BLaER1 treated with 17β-estradiol and CSF1 and Interleukin-3, amounts not matched to agents 10 nM and 100 nM (cell line): ENCODE measurements around the gene MTCL1.

ENCODE experiments used
- H3K27ac ChIP-seq, 11 experiments: shearing (Covaris generic); formaldehyde crosslinking; 2 replicates each; pipeline ENCODE4 v1.8.1; 2022
- H3K27me3 ChIP-seq, 11 experiments: shearing (Covaris generic); formaldehyde crosslinking; 2 replicates each; pipeline ENCODE4 v1.8.1; 2022
- H3K36me3 ChIP-seq, 11 experiments: shearing (Covaris generic); formaldehyde crosslinking; 2 replicates each; pipeline ENCODE4 v1.8.1; 2022
- H3K4me1 ChIP-seq, 10 experiments: shearing (Covaris generic); formaldehyde crosslinking; 2 replicates each; pipeline ENCODE4 v1.8.1; 2022
- H3K4me2 ChIP-seq, 11 experiments: shearing (Covaris generic); formaldehyde crosslinking; 2 replicates each; pipeline ENCODE4 v1.8.1; 2022
- H3K4me3 ChIP-seq, 10 experiments: shearing (Covaris generic); formaldehyde crosslinking; 2 replicates each; pipeline ENCODE4 v1.8.1; 2022
- H3K9ac ChIP-seq, 11 experiments: shearing (Covaris generic); formaldehyde crosslinking; 2 replicates each; pipeline ENCODE4 v1.8.1; 2022
- H3K9me3 ChIP-seq, 11 experiments: shearing (Covaris generic); formaldehyde crosslinking; replicated peaks in 1 of 11; 2 replicates each; pipeline ENCODE4 v1.8.1; 2022
- H4K20me1 ChIP-seq, 11 experiments: shearing (Covaris generic); formaldehyde crosslinking; 2 replicates each; pipeline ENCODE4 v1.8.1; 2022
- Cebpa-rat ChIP-seq, 11 experiments: shearing (Covaris generic); IDR thresholded peaks; 2 replicates each; pipeline ENCODE4 v1.8.1; 2022

MTCL1 gene

GRCh38 chr18:8803063-8803795 is 97.9 kb downstream of the MTCL1 start:
- Histone ChIP-seq H3K9ac (no peak overlapping the region), H3K4me2 (peak overlapping the region in 3 of 11 experiments; percentile 4 to 99 (median 29); a peak in 4 of 22 replicates), H3K4me3 (no peak overlapping the region), H3K27me3 (peaks cover 0 to 9% (median 0%) of the 10 kb centered on the region in 11 experiments; a peak in 3 of 22 replicates), H3K4me1 (peaks cover 19 to 99% (median 71%) of the 10 kb centered on the region in 10 experiments), H3K27ac (no peak overlapping the region), H3K36me3 (peaks cover 0 to 100% (median 77%) of the 10 kb centered on the region in 11 experiments; a peak in 14 of 22 replicates), H4K20me1 (peaks cover 0 to 94% (median 0%) of the 10 kb centered on the region in 11 experiments; a peak in 7 of 22 replicates), H3K9me3 (no peaks in the 10 kb centered on the region)
- TF ChIP-seq Cebpa-rat (IDR thresholded peaks at IDR 0.05) = no peak

DNA sequence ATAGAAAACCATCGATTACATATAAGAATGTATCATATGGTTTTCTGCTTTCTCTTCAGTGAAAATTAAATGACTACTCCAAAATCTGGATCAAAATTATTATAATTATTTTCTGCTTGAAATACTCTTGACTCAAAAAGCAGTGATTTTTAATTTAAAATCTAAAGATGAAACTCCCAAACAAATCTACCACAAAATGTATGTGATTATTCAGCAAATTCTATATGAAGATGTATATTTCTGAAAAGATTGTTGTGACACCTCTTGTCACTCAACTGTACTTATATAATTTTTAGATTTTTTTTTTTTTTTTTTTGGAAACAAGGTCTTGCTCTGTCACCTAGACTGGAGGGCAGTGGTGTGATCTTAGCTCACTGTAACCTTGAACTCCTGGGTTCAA is 98.6 kb downstream of the MTCL1 start:
- Histone ChIP-seq H3K9ac (no peak overlapping the region), H3K4me2 (peak overlapping the region in 1 of 11 experiments; percentile 29; a peak in 1 of 22 replicates), H3K27me3 (peaks cover 0 to 2% (median 0%) of the 10 kb centered on the region in 11 experiments; a peak in 1 of 22 replicates), H3K27ac (peak overlapping the region in 1 of 11 experiments; percentile 29; a peak in 1 of 22 replicates), H3K4me3 (no peak overlapping the region), H3K36me3 (peaks cover 0 to 100% (median 77%) of the 10 kb centered on the region in 11 experiments; a peak in 16 of 22 replicates), H4K20me1 (peaks cover 0 to 93% (median 0%) of the 10 kb centered on the region in 11 experiments; a peak in 7 of 22 replicates), H3K4me1 (peaks cover 17 to 92% (median 64%) of the 10 kb centered on the region in 10 experiments), H3K9me3 (no peaks in the 10 kb centered on the region)
- no peak for TF ChIP-seq Cebpa-rat (IDR thresholded peaks at IDR 0.05)

- Histone ChIP-seq H3K27me3 (no peaks in the 10 kb centered on the region), H3K4me3 (no peak overlapping the region), H3K36me3 (peaks cover 0 to 100% (median 85%) of the 10 kb centered on the region in 11 experiments; a peak in 16 of 22 replicates), H3K9me3 (no peaks in the 10 kb centered on the region), H3K4me2 (peak overlapping the region in 3 of 11 experiments; percentile 2 to 25 (median 4); a peak in 4 of 22 replicates), H3K4me1 (peaks cover 1 to 79% (median 48%) of the 10 kb centered on the region in 10 experiments), H3K9ac (no peak overlapping the region; a peak in 1 of 22 replicates), H4K20me1 (peaks cover 0 to 91% (median 0%) of the 10 kb centered on the region in 11 experiments; a peak in 8 of 22 replicates), H3K27ac (peak overlapping the region in 1 of 11 experiments; percentile 29; a peak in 1 of 22 replicates)
- TF ChIP-seq Cebpa-rat (IDR thresholded peaks at IDR 0.05) = no peak
Measured at GRCh38 chr18:8805552-8805951, 100.2 kb downstream of the MTCL1 start.

DNA sequence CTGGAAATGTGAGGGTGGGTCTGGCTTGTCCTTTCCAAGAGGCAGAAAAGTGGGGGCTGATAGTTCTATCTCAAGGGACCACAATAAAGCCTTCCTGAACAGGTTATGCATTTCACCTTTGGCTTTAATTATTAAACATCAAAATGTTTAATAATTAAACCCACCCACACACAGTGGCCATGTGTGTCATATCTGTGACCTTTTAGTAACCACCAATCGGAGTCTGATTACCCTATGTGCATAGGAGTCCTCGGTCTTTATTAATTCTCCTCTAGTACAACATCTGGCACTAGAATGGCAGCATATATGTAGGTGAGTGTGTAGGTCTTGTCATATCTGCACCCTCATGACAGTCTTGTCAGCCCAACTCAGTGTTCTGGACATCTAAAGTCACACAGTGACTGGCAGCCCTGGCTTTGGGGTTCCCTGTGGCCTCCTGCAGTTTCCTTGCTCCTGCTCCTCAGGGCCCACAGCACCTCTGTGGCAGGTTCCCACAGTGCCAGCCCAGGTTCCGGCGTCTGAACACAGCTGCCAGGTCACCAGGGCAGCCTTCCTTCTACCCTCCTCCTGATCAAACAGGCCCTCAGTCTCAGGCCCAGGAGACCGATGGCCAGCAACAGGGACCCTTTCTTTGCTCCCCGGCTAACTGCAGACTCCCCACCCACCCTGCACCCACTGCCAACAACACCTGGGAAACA is 100.9 kb downstream of the MTCL1 start:
- Histone ChIP-seq H3K4me3 (no peak overlapping the region), H3K9me3 (no peaks in the 10 kb centered on the region), H3K36me3 (peaks cover 0 to 100% (median 91%) of the 10 kb centered on the region in 11 experiments; a peak in 16 of 22 replicates), H3K27me3 (no peaks in the 10 kb centered on the region), H3K9ac (no peak overlapping the region), H3K27ac (peak overlapping the region in 2 of 11 experiments; percentile 29 to 40; a peak in 2 of 22 replicates), H4K20me1 (peaks cover 0 to 91% (median 0%) of the 10 kb centered on the region in 11 experiments; a peak in 8 of 22 replicates), H3K4me1 (peaks cover 7 to 79% (median 46%) of the 10 kb centered on the region in 10 experiments; a peak in 19 of 20 replicates), H3K4me2 (peak overlapping the region in 4 of 11 experiments; percentile 2 to 25 (median 11); a peak in 4 of 22 replicates)
- no peak for TF ChIP-seq Cebpa-rat (IDR thresholded peaks at IDR 0.05)

DNA sequence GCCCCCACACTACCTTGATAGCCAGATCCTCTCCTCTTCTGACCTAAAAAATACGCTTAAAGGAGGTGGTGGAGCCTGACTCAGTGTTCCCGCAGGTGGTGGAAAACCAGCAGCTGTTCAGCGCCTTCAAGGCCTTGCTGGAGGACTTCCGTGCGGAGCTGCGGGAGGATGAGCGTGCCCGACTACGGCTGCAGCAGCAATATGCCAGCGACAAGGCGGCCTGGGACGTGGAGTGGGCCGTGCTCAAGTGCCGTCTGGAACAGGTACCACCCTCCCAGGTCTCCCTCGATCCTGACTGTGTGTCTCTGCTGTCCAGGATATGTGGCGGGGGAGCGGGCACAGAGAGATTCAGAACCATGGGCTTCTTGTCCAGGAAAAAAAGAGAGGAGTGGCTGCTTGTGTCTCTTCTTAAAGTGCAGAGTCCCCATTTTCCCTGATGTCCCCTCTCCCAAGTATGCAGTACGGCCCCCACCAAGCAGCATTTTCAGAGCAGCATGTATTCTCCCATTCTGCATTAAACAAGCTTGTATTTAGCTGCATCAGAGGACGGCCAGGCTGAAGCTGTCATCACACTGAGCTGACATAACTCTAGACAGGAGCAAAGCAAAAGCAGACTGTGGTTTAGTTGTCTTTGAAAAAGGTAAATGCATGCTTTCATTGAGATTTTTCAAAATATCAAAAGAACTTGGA is 101.6 kb downstream of the MTCL1 start:
- no peaks in the 10 kb centered on the region for H3K27me3 ChIP-seq
- no peak for TF ChIP-seq Cebpa-rat (IDR thresholded peaks at IDR 0.05)
- peak overlapping the region in 4 of 11 experiments; percentile 13 to 43 (median 16); a peak in 3 of 22 replicates for H3K27ac ChIP-seq
- peak overlapping the region in 10 of 11 experiments; percentile 18 to 59 (median 30); a peak in 14 of 22 replicates for H3K4me2 ChIP-seq
- H4K20me1 ChIP-seq = peaks cover 0 to 91% (median 0%) of the 10 kb centered on the region in 11 experiments; a peak in 8 of 22 replicates
- no peaks in the 10 kb centered on the region for H3K9me3 ChIP-seq
- H3K4me1 ChIP-seq = peaks cover 7 to 76% (median 44%) of the 10 kb centered on the region in 10 experiments; a peak in 19 of 20 replicates
- no peak overlapping the region for H3K4me3 ChIP-seq
- no peak overlapping the region for H3K9ac ChIP-seq
- peaks cover 0 to 100% (median 92%) of the 10 kb centered on the region in 11 experiments; a peak in 16 of 22 replicates for H3K36me3 ChIP-seq

DNA sequence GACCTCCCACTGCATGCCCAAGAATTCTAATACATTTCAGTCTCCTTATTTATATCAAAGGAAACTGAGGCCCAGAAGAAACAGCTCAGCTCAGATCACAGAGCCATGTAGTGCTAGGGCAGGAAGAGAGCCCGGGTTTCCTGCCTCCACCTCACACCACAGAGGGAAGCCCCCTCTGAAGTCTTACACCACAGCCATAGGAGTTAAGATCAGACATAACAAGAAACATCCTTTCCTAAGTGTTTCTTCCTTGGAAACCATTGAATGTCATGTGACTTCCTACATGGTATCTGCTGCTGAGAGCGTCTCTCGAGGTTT is 102.1 kb downstream of the MTCL1 start:
- Histone ChIP-seq H3K36me3 (peaks cover 0 to 100% (median 92%) of the 10 kb centered on the region in 11 experiments; a peak in 16 of 22 replicates), H4K20me1 (peaks cover 0 to 91% (median 0%) of the 10 kb centered on the region in 11 experiments; a peak in 8 of 22 replicates), H3K4me1 (peaks cover 7 to 75% (median 46%) of the 10 kb centered on the region in 10 experiments; a peak in 19 of 20 replicates), H3K27me3 (no peaks in the 10 kb centered on the region), H3K4me2 (peak overlapping the region in 10 of 11 experiments; percentile 18 to 59 (median 30); a peak in 14 of 22 replicates), H3K9ac (0 out of 22 replicates have a peak overlapping the region, but pooled peaks of 1 of the 11 experiments have one; percentile 9), H3K9me3 (no peaks in the 10 kb centered on the region), H3K27ac (peak overlapping the region in 5 of 11 experiments; percentile 13 to 43 (median 19); a peak in 5 of 22 replicates), H3K4me3 (no peak overlapping the region)
- no peak for TF ChIP-seq Cebpa-rat (IDR thresholded peaks at IDR 0.05)

GRCh38 chr18:8808001-8808400 is 102.6 kb downstream of the MTCL1 start:
- no peak for TF ChIP-seq Cebpa-rat (IDR thresholded peaks at IDR 0.05)
- Histone ChIP-seq H3K9me3 (no peaks in the 10 kb centered on the region), H3K4me2 (peak overlapping the region in 5 of 11 experiments; percentile 19 to 59 (median 42); a peak in 2 of 22 replicates), H3K36me3 (peaks cover 0 to 100% (median 92%) of the 10 kb centered on the region in 11 experiments; a peak in 17 of 22 replicates), H3K27ac (peak overlapping the region in 5 of 11 experiments; percentile 13 to 43 (median 19); a peak in 5 of 22 replicates), H3K9ac (0 out of 22 replicates have a peak overlapping the region, but pooled peaks of 1 of the 11 experiments have one; percentile 9), H3K4me1 (peaks cover 7 to 69% (median 44%) of the 10 kb centered on the region in 10 experiments; a peak in 19 of 20 replicates), H4K20me1 (peaks cover 0 to 91% (median 0%) of the 10 kb centered on the region in 11 experiments; a peak in 8 of 22 replicates), H3K4me3 (no peak overlapping the region), H3K27me3 (no peaks in the 10 kb centered on the region)

DNA sequence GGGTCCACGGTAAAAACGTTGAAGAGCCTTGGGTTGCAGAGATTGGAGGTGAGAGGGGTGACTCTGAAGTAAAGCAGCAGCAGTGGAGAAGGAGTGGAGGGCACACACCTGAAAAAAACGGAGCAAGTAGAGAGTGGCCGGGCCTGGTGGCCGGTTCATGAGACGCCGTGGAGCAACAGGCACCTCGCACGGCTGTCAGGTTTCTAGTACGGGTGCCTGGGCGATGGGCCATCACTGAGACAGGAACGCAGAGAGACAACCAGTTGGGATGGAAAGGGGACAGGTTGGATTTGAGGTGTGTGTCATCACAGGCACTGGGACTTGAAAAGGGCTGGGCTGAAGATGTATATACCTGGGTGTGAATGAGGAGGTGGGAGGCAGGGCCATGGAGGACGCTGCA is 104.2 kb downstream of the MTCL1 start:
- H3K4me1 ChIP-seq = peaks cover 7 to 54% (median 41%) of the 10 kb centered on the region in 10 experiments; a peak in 19 of 20 replicates
- H3K4me2 ChIP-seq = no peak overlapping the region
- no peaks in the 10 kb centered on the region for H3K9me3 ChIP-seq
- H3K9ac ChIP-seq = no peak overlapping the region
- H3K27ac ChIP-seq = no peak overlapping the region
- H3K4me3 ChIP-seq = no peak overlapping the region
- no peaks in the 10 kb centered on the region for H3K27me3 ChIP-seq
- peaks cover 0 to 90% (median 0%) of the 10 kb centered on the region in 11 experiments; a peak in 8 of 22 replicates for H4K20me1 ChIP-seq
- H3K36me3 ChIP-seq = peaks cover 0 to 100% (median 95%) of the 10 kb centered on the region in 11 experiments; a peak in 17 of 22 replicates
- TF ChIP-seq Cebpa-rat (IDR thresholded peaks at IDR 0.05) = no peak
